Measurements from ENCODE around the gene METTL2B.

DNA sequence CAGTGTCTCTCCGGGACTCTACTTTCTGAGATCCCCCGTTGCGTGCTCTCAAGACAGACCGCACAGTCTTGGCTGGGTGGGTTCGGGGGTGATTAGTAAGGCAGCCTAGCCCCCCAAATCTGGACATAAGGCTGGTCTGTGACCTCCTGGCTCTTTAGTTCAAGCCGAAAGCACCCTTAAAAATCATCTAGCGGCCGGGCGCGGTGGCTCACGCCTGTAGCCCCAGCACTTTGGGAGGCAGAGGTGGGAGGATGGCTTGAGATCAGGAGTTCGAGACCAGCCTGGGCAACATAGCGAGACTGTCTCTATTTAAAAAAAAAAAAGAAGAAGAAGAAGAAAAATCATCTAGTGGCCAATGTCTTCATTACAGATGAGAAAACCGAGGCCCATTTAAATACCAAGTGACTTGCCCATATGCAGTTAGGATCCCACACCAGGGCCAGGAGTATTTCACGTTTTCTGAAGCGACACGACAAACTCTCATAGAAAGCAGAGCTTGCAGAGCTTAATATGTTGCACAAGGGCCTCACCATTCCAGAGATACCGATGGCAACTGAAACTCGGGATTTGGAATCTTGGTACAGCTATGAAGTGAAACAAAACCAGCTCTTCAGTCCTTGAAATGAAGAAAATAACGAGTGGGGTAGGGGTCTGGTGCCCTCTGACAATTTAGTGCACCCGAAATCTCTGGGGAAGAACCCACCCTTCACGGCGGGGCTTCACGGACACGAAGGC, 21.6 kb upstream of the METTL2B start:
- TF ChIP-seq, protein P1, sequence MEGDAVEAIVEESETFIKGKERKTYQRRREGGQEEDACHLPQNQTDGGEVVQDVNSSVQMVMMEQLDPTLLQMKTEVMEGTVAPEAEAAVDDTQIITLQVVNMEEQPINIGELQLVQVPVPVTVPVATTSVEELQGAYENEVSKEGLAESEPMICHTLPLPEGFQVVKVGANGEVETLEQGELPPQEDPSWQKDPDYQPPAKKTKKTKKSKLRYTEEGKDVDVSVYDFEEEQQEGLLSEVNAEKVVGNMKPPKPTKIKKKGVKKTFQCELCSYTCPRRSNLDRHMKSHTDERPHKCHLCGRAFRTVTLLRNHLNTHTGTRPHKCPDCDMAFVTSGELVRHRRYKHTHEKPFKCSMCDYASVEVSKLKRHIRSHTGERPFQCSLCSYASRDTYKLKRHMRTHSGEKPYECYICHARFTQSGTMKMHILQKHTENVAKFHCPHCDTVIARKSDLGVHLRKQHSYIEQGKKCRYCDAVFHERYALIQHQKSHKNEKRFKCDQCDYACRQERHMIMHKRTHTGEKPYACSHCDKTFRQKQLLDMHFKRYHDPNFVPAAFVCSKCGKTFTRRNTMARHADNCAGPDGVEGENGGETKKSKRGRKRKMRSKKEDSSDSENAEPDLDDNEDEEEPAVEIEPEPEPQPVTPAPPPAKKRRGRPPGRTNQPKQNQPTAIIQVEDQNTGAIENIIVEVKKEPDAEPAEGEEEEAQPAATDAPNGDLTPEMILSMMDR (IDR thresholded peaks at IDR 0.05; ENCODE audit: low read depth, low read length) = peak; percentile 3
- TF ChIP-seq POLR2A (IDR thresholded peaks at IDR 0.05; ENCODE audit: extremely low read depth, insufficient read length) = no peak
- TF ChIP-seq MYC (IDR thresholded peaks at IDR 0.05; ENCODE audit: low read depth, low read length) = no peak
- TF ChIP-seq, protein P2, sequence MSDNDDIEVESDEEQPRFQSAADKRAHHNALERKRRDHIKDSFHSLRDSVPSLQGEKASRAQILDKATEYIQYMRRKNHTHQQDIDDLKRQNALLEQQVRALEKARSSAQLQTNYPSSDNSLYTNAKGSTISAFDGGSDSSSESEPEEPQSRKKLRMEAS (IDR thresholded peaks at IDR 0.05; ENCODE audit: low read depth, low read length) = no peak

Data from NB4 (cell line).